GM12891 (cell line): Measurements from ENCODE around the gene MICOS13.

Experiments
- DNase-seq: peaks from one replicate; pipeline ENCODE4 v3.0.0; 2011; ENCODE audit warnings: low spot score; ENCODE audit not compliant: insufficient read length
- FAIRE-seq: peaks from 2 replicates; lab custom pipeline; 2011; peaks lifted over from hg19 to GRCh38; lab: Jason Lieb, UNC
- PAX5 ChIP-seq: IDR thresholded peaks from 2 replicates; pipeline ENCODE4 v1.6.1; 2011; ENCODE audit warnings: low read length, moderate library complexity, mild to moderate bottlenecking; ENCODE audit not compliant: insufficient read depth, severe bottlenecking
- POLR2A ChIP-seq: IDR thresholded peaks from 2 replicates; pipeline ENCODE4 v1.6.1; 2011; ENCODE audit warnings: low read depth, low read length, control low read depth
- POLR2AphosphoS5 ChIP-seq: IDR thresholded peaks from 2 replicates; pipeline ENCODE4 v1.6.1; 2011; ENCODE audit warnings: low read depth, low read length, control low read depth
- POU2F2 ChIP-seq: IDR thresholded peaks from 2 replicates; pipeline ENCODE4 v1.6.1; 2011; ENCODE audit warnings: low read depth, mild to moderate bottlenecking, control low read depth, low read length, moderate library complexity
- SPI1 ChIP-seq: IDR thresholded peaks from 2 replicates; pipeline ENCODE4 v1.6.1; 2011; ENCODE audit warnings: low read depth, low read length, control low read depth
- TAF1 ChIP-seq: IDR thresholded peaks from 2 replicates; pipeline ENCODE4 v1.6.1; 2011; ENCODE audit warnings: low read depth, low read length, control low read depth

MICOS13 gene

GRCh38 chr19:5672708-5673459 lies 7.4 kb downstream of the MICOS13 start:
- no peak for DNase-seq
- TF ChIP-seq TAF1, result no peak
- TF ChIP-seq POLR2AphosphoS5, result peak; percentile 52; the same call in 1 of the 2 replicates
- FAIRE-seq, result no peak

DNA sequence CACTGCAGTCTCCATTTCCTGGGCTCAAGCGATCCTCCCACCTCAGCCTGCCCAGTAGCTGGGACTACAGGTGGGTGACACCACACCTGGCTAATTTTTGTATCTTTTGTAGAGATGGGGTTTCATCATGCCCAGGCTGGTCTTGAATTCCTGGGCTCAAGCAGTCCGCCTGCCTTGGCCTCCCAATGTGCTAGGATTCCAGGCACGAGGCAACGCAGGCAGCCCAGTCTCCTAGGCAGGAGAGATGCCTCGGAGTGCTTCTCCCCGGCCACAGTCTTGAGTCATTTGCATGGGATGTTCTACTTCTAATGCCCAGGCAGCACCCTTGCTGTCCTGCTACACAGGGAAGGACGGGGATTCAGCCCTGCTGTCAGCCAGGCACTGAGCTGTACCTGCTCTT lies 8.7 kb downstream of the MICOS13 start:
- TF ChIP-seq PAX5 (no peak), POLR2AphosphoS5 (no peak), POU2F2 (no peak), POLR2A (no peak), TAF1 (no peak), SPI1 (no peak)
- FAIRE-seq, result no peak
- no peak for DNase-seq

DNA sequence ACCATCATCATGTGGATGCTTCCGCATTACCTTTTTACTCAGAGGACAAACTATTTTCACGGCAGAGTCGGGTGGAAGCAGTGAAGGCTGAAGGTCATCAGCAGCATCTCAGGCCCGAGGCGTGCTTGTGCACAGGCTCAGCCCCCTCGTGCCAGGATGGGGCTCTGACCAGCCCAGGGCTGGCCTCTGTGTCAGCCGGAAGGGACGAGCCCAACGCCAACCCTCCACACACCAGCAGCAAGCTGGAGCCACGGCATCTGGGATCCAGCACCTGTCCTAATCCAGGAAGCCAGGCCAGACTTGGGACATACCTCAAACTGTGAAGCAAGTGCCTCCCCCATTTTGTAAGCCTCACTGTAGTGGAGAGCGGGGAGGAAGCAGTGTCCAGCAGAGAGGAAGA lies 11.1 kb downstream of the MICOS13 start:
- DNase-seq (no peak), FAIRE-seq (no peak)
- TF ChIP-seq POLR2AphosphoS5, result no peak
- TF ChIP-seq SPI1, result no peak
- TF ChIP-seq POU2F2, result no peak
- no peak for TF ChIP-seq PAX5
- TF ChIP-seq POLR2A, result no peak; the same call in 1 of the 2 replicates
- TF ChIP-seq TAF1, result no peak

DNA sequence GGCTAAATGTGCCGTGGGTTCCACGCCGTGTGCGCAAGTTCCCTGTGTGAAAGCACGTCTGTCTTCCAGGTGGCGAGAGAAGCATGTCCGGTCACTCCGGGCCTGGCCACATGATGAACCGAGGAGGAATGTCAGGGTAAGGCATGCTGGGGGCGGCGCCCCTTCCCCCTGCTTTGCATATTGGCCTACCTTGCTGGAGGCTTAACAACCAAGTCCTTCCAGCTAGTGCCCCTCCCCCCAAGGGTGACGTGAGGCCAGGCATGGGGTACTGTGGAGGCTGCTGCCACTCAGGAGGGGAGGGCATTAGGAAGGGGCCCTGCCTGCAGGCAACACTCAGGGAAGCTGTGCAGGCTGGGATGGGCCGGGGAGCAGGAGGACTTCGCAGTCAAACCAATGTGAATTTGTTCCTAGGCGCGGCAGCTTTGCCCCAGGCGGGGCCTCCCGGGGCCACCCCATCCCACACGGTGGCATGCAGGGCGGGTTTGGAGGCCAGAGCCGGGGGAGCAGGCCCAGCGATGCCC lies 12.5 kb downstream of the MICOS13 start:
- FAIRE-seq (no peak), DNase-seq (no peak)
- TF ChIP-seq TAF1, result no peak
- TF ChIP-seq PAX5, result no peak
- peak; percentile 49; the same call in 1 of the 2 replicates for TF ChIP-seq POLR2A

DNA sequence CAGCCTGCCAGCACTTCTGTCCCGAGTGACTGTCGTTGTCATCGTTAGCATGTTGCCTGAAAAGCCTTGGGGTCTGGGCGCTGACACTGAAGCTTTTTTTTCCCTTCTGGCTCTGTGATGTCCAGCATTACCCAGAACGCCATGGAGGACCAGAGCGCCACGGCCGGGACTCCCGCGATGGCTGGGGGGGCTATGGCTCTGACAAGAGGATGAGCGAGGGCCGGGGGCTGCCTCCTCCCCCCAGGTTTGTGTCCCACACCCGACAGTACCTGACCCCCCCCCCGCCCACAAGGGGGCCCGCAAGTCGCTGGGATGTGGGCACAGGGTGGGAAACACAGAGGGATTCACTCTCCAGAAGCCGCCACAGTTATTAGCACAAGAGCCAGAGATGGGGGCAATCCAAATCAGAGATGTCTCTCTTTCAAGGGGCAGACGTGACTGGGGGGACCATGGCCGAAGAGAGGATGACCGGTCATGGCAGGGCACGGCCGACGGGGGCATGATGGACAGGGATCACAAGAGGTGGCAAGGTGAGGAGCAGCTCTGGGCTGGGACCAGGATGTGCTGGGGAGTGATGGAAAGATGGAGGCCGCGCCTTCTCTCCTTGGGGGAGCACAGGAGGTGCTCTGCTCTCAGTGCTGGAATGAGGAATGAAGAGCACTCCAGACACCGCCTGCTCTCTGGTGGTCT lies 13.2 kb downstream of the MICOS13 start:
- FAIRE-seq, result no peak
- TF ChIP-seq POU2F2, result no peak
- TF ChIP-seq POLR2AphosphoS5, result no peak
- no peak for TF ChIP-seq POLR2A
- TF ChIP-seq SPI1, result no peak
- no peak for TF ChIP-seq TAF1
- no peak for TF ChIP-seq PAX5
- no peak for DNase-seq

DNA sequence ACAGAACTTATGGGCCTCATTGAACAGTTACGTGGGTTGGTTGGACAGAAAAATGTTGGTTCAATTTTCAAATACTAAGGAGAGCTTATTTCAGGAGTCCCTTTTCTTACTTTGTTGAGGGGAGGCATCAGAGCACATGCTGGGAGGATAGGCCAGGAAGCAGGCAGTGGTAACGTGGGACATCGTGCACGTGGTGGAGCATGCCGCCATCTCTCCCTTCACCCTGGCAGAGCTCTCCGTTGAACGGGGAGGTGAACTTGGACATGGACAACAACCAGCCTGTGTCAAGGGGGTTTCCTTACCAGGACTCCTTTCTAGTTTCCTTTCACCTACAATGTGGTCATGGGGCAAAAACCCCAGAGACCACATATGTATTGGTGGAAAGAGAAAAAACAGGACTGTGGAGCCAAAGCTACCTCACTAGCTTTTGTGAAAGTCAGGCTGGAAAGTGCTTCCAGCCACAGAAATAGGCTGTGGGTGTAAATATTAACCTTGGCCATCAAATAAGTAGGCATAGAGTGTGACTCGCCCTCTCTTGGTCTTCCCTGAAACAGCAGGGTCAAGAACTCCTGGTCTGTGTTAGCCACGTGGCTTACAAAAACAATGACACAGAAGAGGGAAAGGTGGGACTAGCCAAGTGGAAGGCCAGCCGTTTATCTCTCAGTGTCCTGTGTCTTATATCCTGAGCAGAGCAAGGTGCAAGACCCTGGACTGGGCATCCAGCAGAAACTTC lies 14.4 kb downstream of the MICOS13 start:
- DNase-seq (no peak), FAIRE-seq (peak; percentile 47)
- TF ChIP-seq PAX5, result no peak
- TF ChIP-seq TAF1, result no peak
- TF ChIP-seq POLR2A, result no peak
- TF ChIP-seq POLR2AphosphoS5, result no peak; the same call in 1 of the 2 replicates
- no peak for TF ChIP-seq POU2F2
- TF ChIP-seq SPI1, result no peak

GRCh38 chr19:5664515-5664914 lies 15.8 kb downstream of the MICOS13 start:
- TF ChIP-seq PAX5, result no peak
- no peak for TF ChIP-seq POLR2A
- no peak for TF ChIP-seq TAF1
- FAIRE-seq (no peak), DNase-seq (no peak)

DNA sequence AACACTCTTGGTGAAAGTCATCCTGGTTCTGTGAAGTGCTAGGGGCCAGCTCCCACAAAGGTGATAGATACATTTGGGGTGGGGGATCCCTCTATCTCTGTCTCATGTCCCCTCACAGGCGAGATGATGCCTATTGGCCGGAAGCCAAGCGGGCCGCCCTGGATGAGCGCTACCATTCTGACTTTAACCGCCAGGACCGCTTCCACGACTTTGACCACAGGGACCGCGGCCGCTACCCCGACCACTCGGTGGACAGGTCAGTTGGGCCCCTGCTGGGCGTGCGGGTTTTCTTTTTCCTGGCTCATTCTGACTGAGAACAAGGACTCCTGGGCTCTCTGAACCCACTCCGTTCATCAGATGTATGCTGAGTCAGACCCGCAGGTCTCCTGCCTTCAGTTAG lies 16.4 kb downstream of the MICOS13 start:
- DNase-seq (no peak), FAIRE-seq (no peak)
- TF ChIP-seq POLR2A, result no peak

- no peak for FAIRE-seq
- TF ChIP-seq PAX5 (no peak), POLR2AphosphoS5 (no peak), POLR2A (no peak), SPI1 (no peak), TAF1 (no peak), POU2F2 (no peak)
Observed at GRCh38 chr19:5661483-5661882, 18.8 kb downstream of the MICOS13 start.

DNA sequence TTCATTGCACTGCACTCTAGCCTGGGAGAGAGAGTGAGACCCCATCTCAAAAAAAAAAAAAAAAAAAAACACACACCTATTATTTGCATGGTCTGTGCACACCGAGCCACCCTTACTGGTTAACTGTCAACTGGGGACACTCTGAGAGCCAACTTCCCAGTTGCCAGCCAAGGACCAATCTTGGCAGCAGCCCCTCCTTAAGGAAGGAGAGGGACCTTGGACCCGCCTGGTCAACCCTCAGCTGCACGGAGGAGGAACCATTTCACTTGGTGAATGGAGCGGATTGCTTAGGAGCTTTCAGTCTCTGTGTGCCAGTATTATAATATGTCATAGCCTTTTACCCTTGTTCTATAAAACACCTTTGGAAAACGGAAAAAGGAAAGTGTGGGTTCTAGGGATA lies 24.9 kb downstream of the MICOS13 start:
- no peak for TF ChIP-seq SPI1
- TF ChIP-seq PAX5, result no peak
- no peak for TF ChIP-seq POLR2A
- no peak for TF ChIP-seq POLR2AphosphoS5
- no peak for TF ChIP-seq TAF1
- TF ChIP-seq POU2F2, result no peak
- no peak for DNase-seq
- FAIRE-seq, result no peak

More at GRCh38 chr19:5661483-5661882, 18.8 kb downstream of the MICOS13 start:
- no peak for DNase-seq

- DNase-seq (no peak), FAIRE-seq (no peak)
- TF ChIP-seq POU2F2, result no peak
- no peak for TF ChIP-seq SPI1
- TF ChIP-seq PAX5, result no peak
- no peak for TF ChIP-seq POLR2AphosphoS5
- no peak for TF ChIP-seq TAF1
- no peak for TF ChIP-seq POLR2A
Observed at GRCh38 chr19:5654931-5655330, 25.4 kb downstream of the MICOS13 start.
